ENCODE data around the gene ARHGEF28.

DNA sequence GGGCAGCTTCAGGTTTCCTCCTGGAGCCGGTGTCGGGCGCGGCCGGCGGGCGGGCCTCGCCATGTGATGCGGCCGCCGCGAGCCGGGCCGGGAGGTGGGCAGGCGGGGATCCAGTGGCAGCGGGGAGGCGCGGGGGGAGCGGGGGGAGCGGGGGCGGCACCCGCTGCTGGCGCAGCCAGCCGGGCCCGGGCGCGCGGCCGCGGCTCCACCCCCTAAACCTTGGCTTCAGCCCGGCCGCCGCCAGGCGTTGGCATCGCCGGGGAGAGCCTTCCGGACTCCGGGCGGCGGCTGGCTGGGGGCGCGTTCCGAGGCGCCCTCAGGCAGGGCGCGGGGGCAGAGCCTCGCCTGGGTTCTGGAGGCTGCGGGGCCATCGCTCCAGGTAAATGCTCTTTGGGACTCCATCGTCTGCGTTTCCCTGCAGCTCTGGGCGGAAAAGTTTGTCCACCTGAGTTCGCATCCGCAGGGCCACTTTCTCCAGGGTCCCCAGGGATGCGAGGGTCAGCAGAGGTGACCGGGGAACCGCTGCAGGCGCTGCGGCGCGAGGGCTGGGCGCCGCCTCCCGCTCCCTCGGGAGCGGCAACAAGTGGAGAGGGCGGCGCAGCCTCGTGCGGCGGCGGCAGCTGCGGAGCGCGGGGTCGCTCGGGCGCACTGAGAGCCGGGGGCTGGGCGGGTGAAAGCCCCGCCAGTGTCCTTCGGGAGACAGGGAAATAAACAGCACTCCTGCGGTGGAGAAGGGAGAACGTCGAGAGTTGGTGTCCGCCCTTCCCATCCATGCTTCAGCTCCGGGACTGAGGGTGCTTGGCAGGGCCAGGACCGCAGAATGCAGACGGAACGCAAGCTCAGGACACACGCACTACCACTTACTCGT lies at the start of gene ARHGEF28:
- TF ChIP-seq, protein P1, sequence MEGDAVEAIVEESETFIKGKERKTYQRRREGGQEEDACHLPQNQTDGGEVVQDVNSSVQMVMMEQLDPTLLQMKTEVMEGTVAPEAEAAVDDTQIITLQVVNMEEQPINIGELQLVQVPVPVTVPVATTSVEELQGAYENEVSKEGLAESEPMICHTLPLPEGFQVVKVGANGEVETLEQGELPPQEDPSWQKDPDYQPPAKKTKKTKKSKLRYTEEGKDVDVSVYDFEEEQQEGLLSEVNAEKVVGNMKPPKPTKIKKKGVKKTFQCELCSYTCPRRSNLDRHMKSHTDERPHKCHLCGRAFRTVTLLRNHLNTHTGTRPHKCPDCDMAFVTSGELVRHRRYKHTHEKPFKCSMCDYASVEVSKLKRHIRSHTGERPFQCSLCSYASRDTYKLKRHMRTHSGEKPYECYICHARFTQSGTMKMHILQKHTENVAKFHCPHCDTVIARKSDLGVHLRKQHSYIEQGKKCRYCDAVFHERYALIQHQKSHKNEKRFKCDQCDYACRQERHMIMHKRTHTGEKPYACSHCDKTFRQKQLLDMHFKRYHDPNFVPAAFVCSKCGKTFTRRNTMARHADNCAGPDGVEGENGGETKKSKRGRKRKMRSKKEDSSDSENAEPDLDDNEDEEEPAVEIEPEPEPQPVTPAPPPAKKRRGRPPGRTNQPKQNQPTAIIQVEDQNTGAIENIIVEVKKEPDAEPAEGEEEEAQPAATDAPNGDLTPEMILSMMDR (conservative IDR thresholded peaks at IDR 0.05; ENCODE audit: low read length), result no peak
- TF ChIP-seq EZH2phosphoT487 (IDR thresholded peaks at IDR 0.05; ENCODE audit: borderline replicate concordance, low read depth, low read length), result no peak

Data from OCI-LY7 (cell line).